ENCODE measurements around the gene CTAG1B. TPM values are rescaled to one million over a fixed set of nuclear protein-coding genes. Genes with fewer than 3 reads are reported as not detected.
"Not testable (repeated sequence)": the region's sequence is repeated elsewhere in the genome, so short reads cannot be mapped to it uniquely, and the experiment has no call there.

The CTAG1B gene
- total RNA-seq, 1 donor from 2014 or later: not detected

DNA sequence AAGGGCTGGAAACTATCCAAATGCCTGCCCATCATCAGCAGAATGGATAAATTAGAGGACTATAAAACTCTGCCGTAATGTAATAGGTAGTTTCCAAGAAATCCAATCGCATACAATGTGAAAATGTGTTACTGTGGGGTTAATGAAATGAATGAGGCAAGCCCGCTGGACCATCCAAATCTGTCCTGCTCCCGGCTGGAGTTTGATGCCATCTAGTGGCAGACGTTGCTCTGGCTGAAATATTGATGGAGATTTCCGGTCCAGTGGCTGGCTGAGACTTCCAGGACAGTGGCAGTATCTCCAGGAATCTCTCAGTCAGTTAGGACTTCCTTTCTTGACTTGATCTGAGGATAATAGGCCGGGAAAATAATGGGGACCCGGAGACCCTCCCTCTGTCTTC lies 36.1 kb downstream of the CTAG1B start:
- not testable (repeated sequence) for DNase-seq

DNA sequence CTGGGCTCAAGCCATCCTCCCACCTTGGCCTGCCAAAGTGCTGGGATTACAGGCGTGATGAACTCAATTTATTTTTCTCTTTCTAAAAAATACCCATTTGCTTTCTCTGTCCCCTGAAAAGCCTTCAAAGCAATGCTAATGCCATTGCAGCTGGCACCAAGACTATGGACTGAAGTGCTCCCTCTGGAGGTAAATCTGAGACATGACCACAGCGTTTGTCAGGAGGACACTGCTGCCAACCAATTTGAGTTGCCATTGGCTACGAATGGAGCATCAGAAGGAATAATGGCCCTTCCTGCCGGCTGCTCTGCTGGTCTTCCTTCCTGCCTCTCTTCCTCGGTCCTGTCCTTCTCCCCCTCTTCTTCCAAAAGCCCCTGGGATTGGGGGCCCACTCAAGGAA lies 44.0 kb downstream of the CTAG1B start:
- not testable (repeated sequence) for DNase-seq

DNA sequence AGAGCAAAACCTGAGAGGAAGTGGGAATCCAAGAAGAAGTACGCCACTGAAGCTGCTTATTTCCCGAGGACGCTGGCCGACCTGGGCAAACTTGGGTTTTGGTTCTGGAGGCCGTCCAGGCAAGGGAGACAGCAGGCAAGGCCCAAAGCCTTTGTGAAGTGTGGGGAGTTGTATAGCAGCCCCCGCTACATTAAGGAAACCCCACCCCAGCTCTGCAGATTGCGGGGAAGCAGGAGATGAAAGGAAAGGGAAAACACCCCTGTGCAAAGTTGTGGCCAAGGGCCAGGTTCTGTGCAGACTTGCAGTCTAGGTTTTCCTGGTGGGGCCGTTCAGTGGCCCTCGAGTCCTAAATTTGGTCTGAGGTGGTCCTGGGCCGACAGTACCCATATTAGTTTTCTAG lies 46.0 kb downstream of the CTAG1B start:
- DNase-seq: not testable (repeated sequence)

DNA sequence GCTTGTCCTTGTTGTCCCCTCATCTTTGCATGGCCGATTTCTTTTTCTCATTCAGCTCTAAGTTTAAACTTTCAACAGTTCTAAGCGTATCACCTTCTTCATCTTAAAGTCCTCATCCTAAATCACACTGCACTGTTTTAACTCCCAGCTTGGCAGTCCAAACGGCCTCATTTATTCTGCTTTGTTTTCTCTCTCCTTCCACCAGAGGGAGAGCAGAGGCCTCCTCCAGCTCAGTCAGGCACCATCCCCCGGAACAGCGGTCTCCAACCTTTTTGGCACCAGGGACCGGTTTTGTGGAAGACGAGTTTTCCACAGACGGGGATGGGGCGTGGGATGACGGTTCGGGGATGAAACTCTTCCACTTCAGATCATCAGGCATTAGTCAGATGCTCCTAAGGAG lies 48.7 kb downstream of the CTAG1B start:
- not testable (repeated sequence) for DNase-seq

Small RNA genes lying within 50 kb of the gene (small RNA-seq; reads per million reads assigned to genes)
- gene AC244090.1 (not detected), gene AC244107.2 (not detected)

Other genes starting within 250 kb of the CTAG1B start
- gene FLNA, start 244.6 kb downstream of the CTAG1B start, total RNA-seq: 73.0 TPM
- gene EMD, start 240.0 kb downstream of the CTAG1B start, total RNA-seq: 17.2 TPM
- 2,213 TPM for gene RPL10, start 220.9 kb downstream of the CTAG1B start, total RNA-seq
- gene DNASE1L1, start 210.0 kb downstream of the CTAG1B start, total RNA-seq: 4.4 TPM
- 10.9 TPM for gene TAFAZZIN, start 207.7 kb downstream of the CTAG1B start, total RNA-seq
- gene ATP6AP1, start 190.6 kb downstream of the CTAG1B start, total RNA-seq: 42.7 TPM
- 192 TPM for gene GDI1, start 182.1 kb downstream of the CTAG1B start, total RNA-seq
- 13.1 TPM for gene FAM50A, start 175.1 kb downstream of the CTAG1B start, total RNA-seq
- 14.5 TPM for gene PLXNA3, start 161.0 kb downstream of the CTAG1B start, total RNA-seq
- 13.4 TPM for gene LAGE3, start 140.0 kb downstream of the CTAG1B start, total RNA-seq
- gene UBL4A, start 132.7 kb downstream of the CTAG1B start, total RNA-seq: 33.7 TPM
- 3.4 TPM for gene SLC10A3, start 128.7 kb downstream of the CTAG1B start, total RNA-seq
- 8.1 TPM for gene FAM3A, start 103.0 kb downstream of the CTAG1B start, total RNA-seq
- 17.3 TPM for gene G6PD, start 72.4 kb downstream of the CTAG1B start, total RNA-seq
- gene IKBKG, start 71.7 kb downstream of the CTAG1B start, total RNA-seq: 5.5 TPM
- gene CTAG1A, start 34.1 kb downstream of the CTAG1B start, total RNA-seq: not detected
- not detected for gene CTAG2, start 34.3 kb upstream of the CTAG1B start, total RNA-seq
- 1.4 TPM for gene GAB3, start 131.8 kb upstream of the CTAG1B start, total RNA-seq
- gene DKC1, start 143.6 kb upstream of the CTAG1B start, total RNA-seq: 19.0 TPM
- gene MPP1, start 186.2 kb upstream of the CTAG1B start, total RNA-seq: 15.1 TPM
- gene SMIM9, start 215.4 kb upstream of the CTAG1B start, total RNA-seq: not detected

All from occipital lobe (tissue), 3 donors.